Amniotic stem cell (primary cell): Measurements from ENCODE around the gene GSK3A.
"Not testable (repeated sequence)": the region's sequence is repeated elsewhere in the genome, so short reads cannot be mapped to it uniquely, and the experiment has no call there.

Experiments
- DNase-seq: peaks from one replicate; lab custom pipeline; 2025; lab: John Stamatoyannopoulos, UW

Gene GSK3A

GRCh38 chr19:42268142-42268703 lies 25.8 kb upstream of the GSK3A start:
- peak; percentile 99 for DNase-seq

- no peak for DNase-seq
These were observed 25.3 kb upstream of the GSK3A start for GRCh38 chr19:42267644-42268141.

- not testable (repeated sequence) for DNase-seq
These were observed 24.7 kb upstream of the GSK3A start for GRCh38 chr19:42266928-42267603.

GRCh38 chr19:42266105-42266504 lies 23.7 kb upstream of the GSK3A start:
- not testable (repeated sequence) for DNase-seq

GRCh38 chr19:42261763-42262162 lies 19.4 kb upstream of the GSK3A start:
- no peak for DNase-seq

GRCh38 chr19:42257842-42258241 lies 15.4 kb upstream of the GSK3A start:
- not testable (repeated sequence) for DNase-seq

GRCh38 chr19:42255766-42256745 lies 13.7 kb upstream of the GSK3A start:
- no peak for DNase-seq

GRCh38 chr19:42254850-42255765 lies 12.7 kb upstream of the GSK3A start, which contains the start of gene ERF:
ERF (minus strand) TSS chr19:42255128; CDS start chr19:42254999, 129 bp downstream.
- DNase-seq: peak; percentile 77

- no peak for DNase-seq
These were observed 11.9 kb upstream of the GSK3A start for GRCh38 chr19:42254089-42254849.

- no peak for DNase-seq
These were observed 11.1 kb upstream of the GSK3A start for GRCh38 chr19:42253245-42254088.

GRCh38 chr19:42252365-42253244 lies 10.2 kb upstream of the GSK3A start:
- no peak for DNase-seq

GRCh38 chr19:42251572-42252358 lies 9.4 kb upstream of the GSK3A start:
- no peak for DNase-seq

- DNase-seq: no peak
These were observed 8.5 kb upstream of the GSK3A start for GRCh38 chr19:42250666-42251531.

GRCh38 chr19:42250183-42250665 lies 7.8 kb upstream of the GSK3A start:
- DNase-seq: no peak

- no peak for DNase-seq
These were observed 7.4 kb upstream of the GSK3A start for GRCh38 chr19:42249769-42250168.

GRCh38 chr19:42249149-42249750 lies 6.8 kb upstream of the GSK3A start:
- no peak for DNase-seq
